NT2/D1 (cell line): Measurements from ENCODE around the gene TRA2B.
"Not testable (repeated sequence)": the region's sequence is repeated elsewhere in the genome, so short reads cannot be mapped to it uniquely, and the experiment has no call there.

Source experiments
- YY1 ChIP-seq: IDR thresholded peaks from 2 replicates; pipeline ENCODE4 v1.6.1; 2011; ENCODE audit not compliant: insufficient read length, insufficient read depth
- ZNF274 ChIP-seq: IDR thresholded peaks from 2 replicates; pipeline ENCODE4 v1.6.1; 2011; ENCODE audit warnings: mild to moderate bottlenecking, low read depth, low read length

- TF ChIP-seq YY1, ZNF274: not testable (repeated sequence)
These were observed 27.9 kb downstream of the TRA2B start for GRCh38 chr3:185909913-185910312.
